ENCODE measurements around the gene ZBTB7C.

The ZBTB7C gene

DNA sequence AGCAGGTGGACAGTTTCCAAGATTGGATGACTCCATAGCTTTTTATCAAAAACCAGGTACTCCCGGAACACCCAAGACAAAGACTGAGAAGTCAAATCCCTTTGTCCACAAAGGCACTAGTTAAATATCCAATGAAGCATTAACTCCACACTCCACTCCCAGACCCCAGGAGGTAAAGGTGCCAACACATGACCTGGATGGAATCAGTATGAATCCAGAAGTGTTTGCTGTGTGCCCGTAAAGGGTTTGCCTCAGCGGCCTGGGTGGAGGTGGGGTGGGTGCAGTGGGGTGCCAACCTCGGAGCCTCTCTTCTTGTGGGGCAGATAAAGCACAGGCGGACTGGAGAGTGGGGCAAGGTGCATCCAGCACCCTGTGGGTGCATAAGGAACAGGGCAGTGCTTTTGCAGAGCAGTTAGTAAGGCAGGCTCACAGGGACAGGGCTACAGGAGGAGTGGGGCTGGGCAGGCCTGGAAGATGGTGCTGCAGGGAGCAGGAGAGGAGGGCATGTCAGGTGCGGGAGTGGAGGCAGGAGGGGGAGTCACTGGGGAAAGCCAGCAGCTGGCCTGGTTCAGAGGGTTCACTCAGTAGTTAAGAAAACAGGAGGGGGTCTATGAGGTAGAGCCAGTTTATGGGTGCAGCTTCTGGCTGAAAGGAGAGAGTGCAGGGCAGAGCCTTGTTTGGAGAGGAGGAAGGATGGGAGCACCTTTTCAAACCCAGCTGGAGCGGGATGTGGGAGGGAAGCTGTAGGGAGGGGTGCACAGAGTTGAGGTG lies 270.3 kb downstream of the ZBTB7C start:
- no peak for DNase-seq (ENCODE audit: low read depth)
- no peak overlapping the region for H3K4me3 ChIP-seq (ENCODE audit: low read depth, low read length)

DNA sequence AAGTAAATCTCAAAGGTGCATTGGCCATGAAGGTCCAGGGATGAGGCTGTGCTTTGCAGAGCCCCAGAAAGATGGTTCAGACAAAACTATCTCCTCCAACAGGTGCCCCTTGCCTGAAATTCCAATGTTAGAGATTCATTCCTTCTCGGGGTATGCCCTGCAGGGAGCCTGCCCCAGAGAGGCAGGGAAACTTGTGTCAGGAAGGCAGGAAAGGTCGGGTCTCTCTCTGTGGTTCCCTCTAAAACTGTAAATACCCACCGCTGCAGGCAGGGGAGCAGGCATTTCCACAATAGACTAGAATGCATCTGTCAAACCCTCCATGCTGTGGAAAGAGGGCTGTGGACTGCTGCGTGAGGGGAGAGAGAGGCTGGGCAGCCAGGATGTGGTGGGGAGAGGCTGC lies 271.0 kb downstream of the ZBTB7C start:
- no peak overlapping the region for H3K4me3 ChIP-seq (ENCODE audit: low read depth, low read length)
- DNase-seq (ENCODE audit: low read depth), result no peak

GRCh38 chr18:48137374-48138081 lies 271.7 kb downstream of the ZBTB7C start:
- DNase-seq (ENCODE audit: low read depth), result no peak
- H3K4me3 ChIP-seq (ENCODE audit: low read depth, low read length), result no peak overlapping the region

DNA sequence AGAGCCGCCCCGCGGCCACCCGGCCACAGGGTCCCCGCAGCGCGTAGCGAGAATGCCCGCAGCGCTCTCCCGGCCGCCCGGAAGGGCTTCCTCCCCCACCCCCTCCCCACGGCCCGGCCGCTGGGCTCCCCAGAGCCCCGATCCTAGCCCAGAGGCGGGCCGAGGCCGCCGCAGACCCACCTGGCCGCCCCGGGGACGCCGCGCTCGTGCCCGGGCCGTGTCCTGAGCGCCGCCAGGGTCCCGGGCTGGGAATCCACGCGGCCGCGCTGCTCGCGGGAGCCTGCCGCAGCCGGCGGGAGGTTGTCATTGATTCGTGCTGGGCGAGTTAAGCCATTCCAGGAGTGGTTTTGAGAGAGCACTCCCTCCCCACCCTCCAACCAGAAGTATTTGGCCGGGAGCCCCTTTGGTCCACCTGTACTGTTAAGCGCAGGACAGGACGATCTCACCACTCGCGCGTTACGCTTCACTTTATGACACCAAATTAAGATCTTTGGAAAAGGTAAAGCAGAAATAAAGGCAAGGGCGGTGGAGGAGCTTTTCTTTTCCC lies 272.3 kb downstream of the ZBTB7C start:
- no peak for DNase-seq (ENCODE audit: low read depth)
- peak overlapping the region; percentile 22 for H3K4me3 ChIP-seq (ENCODE audit: low read depth, low read length)

- no peak for DNase-seq (ENCODE audit: low read depth)
- H3K4me3 ChIP-seq (ENCODE audit: low read depth, low read length), result peak overlapping the region; percentile 22
Measured at GRCh38 chr18:48136051-48136826, 272.9 kb downstream of the ZBTB7C start.

DNA sequence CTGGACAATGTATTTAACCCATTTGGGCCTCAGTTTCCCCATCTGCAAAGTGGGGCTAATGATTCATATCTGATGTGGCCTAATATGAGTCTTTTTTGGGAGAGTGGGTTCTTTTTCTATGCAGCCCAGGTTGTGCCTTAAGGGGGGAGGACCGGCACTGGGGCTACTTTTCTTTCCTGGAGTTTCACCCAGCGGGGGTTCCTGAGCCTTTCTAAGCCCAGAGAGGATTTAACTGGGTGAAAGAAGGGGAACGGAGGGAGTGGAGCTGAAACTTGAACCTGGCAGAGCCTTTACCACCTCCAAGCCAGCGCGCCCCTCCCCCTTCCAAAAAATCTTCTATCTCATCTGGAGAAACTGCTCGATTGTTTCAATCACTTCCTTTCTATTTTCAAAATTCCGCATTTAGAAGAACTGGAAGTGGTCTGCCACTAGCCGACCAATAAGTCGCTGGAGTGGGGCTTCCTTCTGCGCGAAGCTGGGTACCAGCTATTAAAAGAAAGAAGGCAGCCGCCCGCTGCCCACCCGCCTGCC lies 273.7 kb downstream of the ZBTB7C start:
- DNase-seq (ENCODE audit: low read depth), result no peak
- H3K4me3 ChIP-seq (ENCODE audit: low read depth, low read length), result no peak overlapping the region

DNA sequence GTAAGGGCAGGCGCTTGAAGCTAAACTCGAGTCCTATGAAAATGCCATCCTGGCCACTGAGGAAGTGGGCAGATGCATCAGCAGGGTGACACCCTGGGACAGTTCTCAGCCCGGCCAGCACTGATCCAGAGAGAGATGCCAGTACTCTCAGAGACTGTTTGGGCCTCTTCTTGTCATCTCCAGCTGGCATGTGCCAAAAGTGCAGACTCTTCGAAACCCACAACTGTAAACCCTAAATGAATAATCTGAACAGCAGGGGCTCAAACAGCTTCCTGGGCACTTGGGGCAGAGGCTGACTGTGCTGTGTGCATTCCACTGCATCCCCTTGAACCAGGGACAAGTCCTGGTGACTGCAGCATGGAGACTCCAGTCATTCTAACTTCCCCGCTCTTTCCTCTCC lies 274.6 kb downstream of the ZBTB7C start:
- no peak overlapping the region for H3K4me3 ChIP-seq (ENCODE audit: low read depth, low read length)
- DNase-seq (ENCODE audit: low read depth), result no peak

GRCh38 chr18:48133671-48134251 lies 275.4 kb downstream of the ZBTB7C start:
- no peak for DNase-seq (ENCODE audit: low read depth)
- H3K4me3 ChIP-seq (ENCODE audit: low read depth, low read length), result no peak overlapping the region

DNA sequence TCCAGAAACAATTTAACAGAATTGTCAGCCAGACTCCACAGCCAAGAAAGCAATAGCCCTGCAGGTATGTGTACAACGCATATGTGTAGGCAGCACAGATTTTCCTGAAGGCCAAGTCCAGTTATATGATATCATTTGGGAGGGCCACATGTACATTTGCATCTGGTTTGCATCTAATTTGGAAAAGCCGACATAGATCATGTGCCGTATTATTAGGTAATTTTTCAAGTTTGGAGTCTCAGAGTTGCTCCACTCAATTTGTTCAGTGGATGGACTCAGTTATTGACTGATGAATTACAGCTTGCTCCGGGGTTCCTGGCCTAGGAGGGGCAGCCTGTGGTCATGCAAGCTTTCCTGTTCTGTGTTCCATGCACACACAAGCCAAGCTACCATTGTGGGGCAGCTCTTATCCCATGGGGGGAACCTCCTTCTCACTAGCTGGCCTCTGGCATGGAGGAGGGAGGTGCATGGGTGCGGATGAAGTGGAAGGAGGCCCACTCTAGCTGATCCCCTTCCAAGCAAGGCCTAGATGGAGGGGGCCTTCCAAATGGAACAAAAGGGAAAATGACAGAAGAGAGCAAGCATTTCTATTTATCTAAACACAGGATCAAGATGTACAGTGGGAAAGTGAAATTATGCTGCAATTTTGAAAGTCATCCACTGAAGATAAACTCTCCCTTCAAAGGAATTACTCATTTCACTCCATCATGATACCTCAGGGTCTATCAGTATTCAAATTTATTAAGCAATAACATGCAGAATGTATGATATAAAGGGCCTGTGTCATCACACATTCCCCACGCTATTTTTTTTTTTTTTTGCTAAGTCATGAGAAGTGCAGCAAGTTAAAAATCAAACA lies 276.2 kb downstream of the ZBTB7C start:
- no peak overlapping the region for H3K4me3 ChIP-seq (ENCODE audit: low read depth, low read length)
- DNase-seq (ENCODE audit: low read depth), result no peak

- H3K4me3 ChIP-seq (ENCODE audit: low read depth, low read length), result no peak overlapping the region
- no peak for DNase-seq (ENCODE audit: low read depth)
Measured at GRCh38 chr18:48131042-48131441, 278.1 kb downstream of the ZBTB7C start.

- no peak for DNase-seq (ENCODE audit: low read depth)
- no peak overlapping the region for H3K4me3 ChIP-seq (ENCODE audit: low read depth, low read length)
Measured at GRCh38 chr18:48129621-48130082, 279.5 kb downstream of the ZBTB7C start.

- no peak for DNase-seq (ENCODE audit: low read depth)
- no peak overlapping the region for H3K4me3 ChIP-seq (ENCODE audit: low read depth, low read length)
Measured at GRCh38 chr18:48127606-48128005, 281.6 kb downstream of the ZBTB7C start.

- H3K4me3 ChIP-seq (ENCODE audit: low read depth, low read length), result no peak overlapping the region
- no peak for DNase-seq (ENCODE audit: low read depth)
Measured at GRCh38 chr18:48126240-48126639, 282.9 kb downstream of the ZBTB7C start.

- no peak for DNase-seq (ENCODE audit: low read depth)
- no peak overlapping the region for H3K4me3 ChIP-seq (ENCODE audit: low read depth, low read length)
Measured at GRCh38 chr18:48125724-48126123, 283.5 kb downstream of the ZBTB7C start.

GRCh38 chr18:48124857-48125626 lies 284.1 kb downstream of the ZBTB7C start:
- no peak for DNase-seq (ENCODE audit: low read depth)
- H3K4me3 ChIP-seq (ENCODE audit: low read depth, low read length), result no peak overlapping the region

GRCh38 chr18:48123941-48124340 lies 285.2 kb downstream of the ZBTB7C start:
- no peak for DNase-seq (ENCODE audit: low read depth)
- H3K4me3 ChIP-seq (ENCODE audit: low read depth, low read length), result no peak overlapping the region

- no peak for DNase-seq (ENCODE audit: low read depth)
- no peak overlapping the region for H3K4me3 ChIP-seq (ENCODE audit: low read depth, low read length)
Measured at GRCh38 chr18:48123324-48123723, 285.9 kb downstream of the ZBTB7C start.

GRCh38 chr18:48122816-48123215 lies 286.4 kb downstream of the ZBTB7C start:
- no peak for DNase-seq (ENCODE audit: low read depth)
- H3K4me3 ChIP-seq (ENCODE audit: low read depth, low read length), result no peak overlapping the region

All from skeletal muscle cell (primary cell).